Smooth muscle cell (in vitro differentiated cells): Measurements from ENCODE around the gene MYH7B. TPM values are rescaled to one million over a fixed set of nuclear protein-coding genes. Genes with fewer than 3 reads are reported as not detected.

ENCODE experiments used
- DNase-seq: peaks from one replicate; lab custom pipeline; 2025; ENCODE audit not compliant: unreplicated experiment; lab: John Stamatoyannopoulos, UW
- H2AFZ ChIP-seq: fragments of 200-600 bp; sonication (generic); 2 replicates; pipeline ENCODE4 v1.6.0; 2016; ENCODE audit warnings: antibody characterized with exemption, low read depth, mild to moderate bottlenecking
- H3F3A ChIP-seq: fragments of 200-600 bp; sonication (generic); 2 replicates; pipeline ENCODE4 v1.6.0; 2017; ENCODE audit warnings: antibody characterized with exemption, low read depth
- H3K27ac ChIP-seq: fragments of 200-600 bp; sonication (generic); 2 replicates; pipeline ENCODE4 v1.5.1; 2016; ENCODE audit warnings: low read depth, mild to moderate bottlenecking
- H3K27me3 ChIP-seq: fragments of 200-600 bp; sonication (generic); 2 replicates; pipeline ENCODE4 v1.6.1; 2016; ENCODE audit warnings: low read depth, mild to moderate bottlenecking
- H3K36me3 ChIP-seq: fragments of 200-600 bp; sonication (generic); 2 replicates; pipeline ENCODE4 v1.5.1; 2016; ENCODE audit warnings: low read depth
- H3K4me1 ChIP-seq: fragments of 200-600 bp; sonication (generic); 2 replicates; pipeline ENCODE4 v1.5.1; 2016; ENCODE audit warnings: low read depth
- H3K4me2 ChIP-seq: fragments of 200-600 bp; sonication (generic); 2 replicates; pipeline ENCODE4 v1.6.0; 2016; ENCODE audit warnings: mild to moderate bottlenecking
- H3K4me3 ChIP-seq: fragments of 200-600 bp; sonication (generic); 2 replicates; pipeline ENCODE4 v1.5.1; 2016; ENCODE audit warnings: mild to moderate bottlenecking
- H3K79me2 ChIP-seq: fragments of 200-600 bp; sonication (generic); 2 replicates; pipeline ENCODE4 v1.6.0; 2016; ENCODE audit warnings: low read depth, mild to moderate bottlenecking
- H3K9ac ChIP-seq: fragments of 200-600 bp; sonication (generic); 2 replicates; pipeline ENCODE4 v1.6.0; 2016; ENCODE audit warnings: low read depth
- H3K9me3 ChIP-seq: fragments of 200-600 bp; sonication (generic); replicated peaks from 2 replicates; pipeline ENCODE4 v1.5.1; 2016; ENCODE audit warnings: low read depth
- H4K20me1 ChIP-seq: fragments of 200-600 bp; sonication (generic); 2 replicates; pipeline ENCODE4 v1.6.0; 2016; ENCODE audit warnings: low read depth
- CTCF ChIP-seq: fragments of 200-600 bp; sonication (generic); IDR thresholded peaks from 2 replicates; pipeline ENCODE4 v1.5.1; 2017; ENCODE audit warnings: borderline replicate concordance, mild to moderate bottlenecking, antibody characterized with exemption; ENCODE audit not compliant: insufficient read depth, poor library complexity, severe bottlenecking
- WGBS: methylation state at CpG from one replicate; pipeline ENCODE4 v1.1.7; 2016; ENCODE audit warnings: low lambda C conversion rate; 5-methylcytosine and 5-hydroxymethylcytosine counted together
- polyA plus RNA-seq: library from polyadenylated mRNA; unstranded; fragments of >200 nt; fragmentation: Nextera tagmentation; extraction: Ambion mirVana; gene quantifications from 2 replicates; pipeline ENCODE4 v1.2.1, GENCODE V29; 2016
- total RNA-seq: library from RNA; depleted of rRNA; stranded (reverse); fragments of >200 nt; gene quantifications from 2 replicates; pipeline ENCODE4 v1.2.3, GENCODE V29; 2014

Gene MYH7B
- total and polyA plus RNA-seq, 2 experiments from 2014 or later: 0.67 TPM; not detected in 1

- Histone ChIP-seq H3K27ac (no peak overlapping the region), H2AFZ (no peak overlapping the region), H3K27me3 (peaks cover 16% of the 10 kb centered on the region), H3K9me3 (no peaks in the 10 kb centered on the region), H3K4me1 (peaks cover 5% of the 10 kb centered on the region), H3K4me2 (no peak overlapping the region), H3K36me3 (no peaks in the 10 kb centered on the region), H3K4me3 (no peak overlapping the region), H3K9ac (no peak overlapping the region), H3F3A (no peaks in the 10 kb centered on the region), H3K79me2 (no peaks in the 10 kb centered on the region), H4K20me1 (no peaks in the 10 kb centered on the region)
- TF ChIP-seq CTCF: no peak
- 93% methylated on average over 12 of the region's 12 CpGs for WGBS
- no peak for DNase-seq
These were observed 32.5 kb downstream of the MYH7B start for GRCh38 chr20:34988191-34988540.

GRCh38 chr20:34989118-34989517 lies 33.5 kb downstream of the MYH7B start:
- 82% methylated on average over 4 of the region's 4 CpGs for WGBS
- Histone ChIP-seq H3K4me3 (no peak overlapping the region), H3K4me1 (no peaks in the 10 kb centered on the region), H3K27ac (no peak overlapping the region), H3K27me3 (peaks cover 6% of the 10 kb centered on the region), H2AFZ (no peak overlapping the region), H3K36me3 (no peaks in the 10 kb centered on the region), H4K20me1 (no peaks in the 10 kb centered on the region), H3K9me3 (no peaks in the 10 kb centered on the region), H3K79me2 (no peaks in the 10 kb centered on the region), H3K9ac (no peak overlapping the region), H3F3A (no peaks in the 10 kb centered on the region), H3K4me2 (no peak overlapping the region)
- no peak for DNase-seq
- TF ChIP-seq CTCF: no peak

- 94% methylated on average over 14 of the region's 14 CpGs for WGBS
- Histone ChIP-seq H3F3A (no peaks in the 10 kb centered on the region), H3K9ac (no peak overlapping the region)
These were observed 34.0 kb downstream of the MYH7B start for GRCh38 chr20:34989670-34990069.

More at GRCh38 chr20:34989670-34990069, 34.0 kb downstream of the MYH7B start:
- Histone ChIP-seq H3K9me3 (no peaks in the 10 kb centered on the region), H4K20me1 (no peaks in the 10 kb centered on the region), H3K4me3 (no peak overlapping the region), H3K79me2 (no peaks in the 10 kb centered on the region), H3K36me3 (no peaks in the 10 kb centered on the region), H3K4me1 (no peaks in the 10 kb centered on the region), H3K27me3 (peaks cover under 1% of the 10 kb centered on the region), H2AFZ (no peak overlapping the region), H3K4me2 (no peak overlapping the region), H3K27ac (no peak overlapping the region)
- no peak for TF ChIP-seq CTCF
- DNase-seq: no peak
